ENCODE results near the gene MYCL. TPM values are rescaled to one million over a fixed set of nuclear protein-coding genes. Genes with fewer than 3 reads are reported as not detected.
"Not testable (repeated sequence)": the region's sequence is repeated elsewhere in the genome, so short reads cannot be mapped to it uniquely, and the experiment has no call there.

The MYCL gene
- total and polyA plus RNA-seq, 2 of the 8 experiments (the other 6 are each of a cell fraction or from before 2014, with no cell fraction given), result 20.3 to 28.8 TPM

- H3K36me3 ChIP-seq (ENCODE audit: control insufficient read depth in 2 of 4, insufficient read depth in 4 of 4, low read length in 3 of 4); H3K23me2 ChIP-seq (ENCODE audit: low read depth, low read length); H3K4me2 ChIP-seq (ENCODE audit: insufficient read depth in 1 of 2, low read depth in 2 of 2, low read length in 2 of 2); H2BK120ac ChIP-seq (replicated peaks; ENCODE audit: low read depth, low read length); DNase-seq (ENCODE audit: low read depth in 1 of 2, low spot score in 2 of 2); H4K91ac ChIP-seq (replicated peaks; ENCODE audit: insufficient read length, low read length); H2BK20ac ChIP-seq (ENCODE audit: low read length); H3K4ac ChIP-seq (replicated peaks; ENCODE audit: insufficient read length, low read depth, low read length); FAIRE-seq; H2AK5ac ChIP-seq (ENCODE audit: low read depth, low read length); H3K18ac ChIP-seq (ENCODE audit: extremely low read depth, low read length); H3K56ac ChIP-seq (replicated peaks; ENCODE audit: insufficient read length, low read depth, low read length); H3K4me1 ChIP-seq (replicated peaks in 1 of 4; ENCODE audit: control insufficient read depth in 3 of 4, insufficient read depth in 4 of 4, low read length in 3 of 4); H3K27me3 ChIP-seq (replicated peaks in 1 of 4; ENCODE audit: control insufficient read depth in 3 of 4, extremely low read depth in 1 of 4, insufficient read depth in 3 of 4, low read length in 3 of 4); H3K14ac ChIP-seq (ENCODE audit: insufficient read length); H4K8ac ChIP-seq (ENCODE audit: extremely low read depth, insufficient read depth, low read length); H3K4me3 ChIP-seq (ENCODE audit: extremely low read depth in 1 of 4, insufficient read depth in 2 of 4, low read depth in 3 of 4, low read length in 4 of 4); H2BK15ac ChIP-seq (ENCODE audit: low read length); H4K20me1 ChIP-seq (replicated peaks in 1 of 2; ENCODE audit: control insufficient read depth in 1 of 2, insufficient read depth in 2 of 2, low read length in 2 of 2); H2AFZ ChIP-seq (ENCODE audit: low read length); H2BK5ac ChIP-seq (ENCODE audit: low read depth, low read length); H3K23ac ChIP-seq (ENCODE audit: insufficient read length); H3K79me1 ChIP-seq (ENCODE audit: low read depth, low read length); H3K9ac ChIP-seq (replicated peaks in 1 of 4; ENCODE audit: extremely low read depth in 1 of 4, low read depth in 3 of 4, low read length in 3 of 4); H3K27ac ChIP-seq (ENCODE audit: low read depth, low read length); H2BK12ac ChIP-seq (ENCODE audit: low read depth, low read length); H4K5ac ChIP-seq (ENCODE audit: insufficient read length, low read depth, low read length): not testable (repeated sequence)
- ChIA-PET CTCF (ENCODE audit: partially characterized antibody) (interaction anchor here (0.9 to 1.7 kb wide), 2 partner anchors 13 to 31 kb away, joined by 4 to 5 read pairs; no protein-coding TSS in a partner anchor), POLR2A (ENCODE audit: partially characterized antibody) (interaction anchor here (1.1 kb wide), 1 partner anchor 23 kb away, joined by 3 read pairs; no protein-coding TSS in a partner anchor)
- WGBS, 2 experiments (ENCODE audit: extremely low coverage in 1 of 2, insufficient coverage in 1 of 2, insufficient read length in 1 of 2, insufficient replicate concordance in 2 of 2, low coverage in 1 of 2, low lambda C conversion rate in 2 of 2, missing lambda C conversion rate in 1 of 2), result 94% methylated on average over 12 of the region's 12 CpGs; no CpG with 5 or more reads in 1 of the 2 experiments
- Histone ChIP-seq H3K79me2 (ENCODE audit: control insufficient read depth in 1 of 2, insufficient read depth in 2 of 2, low read length in 2 of 2) (peaks cover 12 to 67% of the 10 kb centered on the region in 2 experiments), H3K9me3 (ENCODE audit: insufficient read depth in 2 of 2, low read depth in 1 of 2, low read length in 1 of 2) (peaks cover 0 to 15% of the 10 kb centered on the region in 2 experiments; a peak in 1 of 4 replicates)
These were observed 30.7 kb downstream of the MYCL start for GRCh38 chr1:39871043-39871442.

DNA sequence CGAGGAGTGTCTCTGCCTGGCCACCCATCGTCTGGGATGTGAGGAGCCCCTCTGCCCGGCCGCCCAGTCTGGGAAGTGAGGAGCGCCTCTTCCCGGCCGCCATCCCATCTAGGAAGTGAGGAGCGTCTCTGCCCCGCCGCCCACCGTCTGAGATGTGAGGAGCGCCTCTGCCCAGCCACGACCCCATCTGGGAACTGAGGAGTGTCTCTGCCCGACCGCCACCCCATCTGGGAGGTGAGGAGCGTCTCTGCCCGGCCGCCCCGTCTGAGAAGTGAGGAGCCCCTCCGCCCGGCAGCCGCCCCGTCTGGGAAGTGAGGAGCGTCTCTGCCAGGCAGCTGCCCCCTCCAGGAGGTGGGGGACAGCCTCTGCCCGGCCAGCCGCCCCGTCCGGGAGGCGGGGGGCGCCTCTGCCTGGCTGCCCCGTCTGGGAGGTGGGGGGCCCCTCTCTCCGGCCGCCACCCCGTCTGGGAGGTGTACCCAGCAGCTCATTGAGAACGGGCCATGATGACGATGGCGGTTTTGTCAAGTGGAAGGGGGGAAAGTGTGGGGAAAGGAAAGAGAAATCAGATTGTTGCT, 32.1 kb downstream of the MYCL start:
- H3K4me1 ChIP-seq (replicated peaks in 1 of 4; ENCODE audit: control insufficient read depth in 3 of 4, insufficient read depth in 4 of 4, low read length in 3 of 4); H3K9ac ChIP-seq (replicated peaks in 1 of 4; ENCODE audit: extremely low read depth in 1 of 4, low read depth in 3 of 4, low read length in 3 of 4); H2BK20ac ChIP-seq (ENCODE audit: low read length); H2AFZ ChIP-seq (ENCODE audit: low read length); H2AK5ac ChIP-seq (ENCODE audit: low read depth, low read length); H3K4me3 ChIP-seq (ENCODE audit: extremely low read depth in 1 of 4, insufficient read depth in 2 of 4, low read depth in 3 of 4, low read length in 4 of 4); H3K14ac ChIP-seq (ENCODE audit: insufficient read length); H3K36me3 ChIP-seq (ENCODE audit: control insufficient read depth in 2 of 4, insufficient read depth in 4 of 4, low read length in 3 of 4); H3K23me2 ChIP-seq (ENCODE audit: low read depth, low read length); H4K91ac ChIP-seq (replicated peaks; ENCODE audit: insufficient read length, low read length); H3K27me3 ChIP-seq (replicated peaks in 1 of 4; ENCODE audit: control insufficient read depth in 3 of 4, extremely low read depth in 1 of 4, insufficient read depth in 3 of 4, low read length in 3 of 4); H3K4ac ChIP-seq (replicated peaks; ENCODE audit: insufficient read length, low read depth, low read length); H2BK15ac ChIP-seq (ENCODE audit: low read length); POLR2A ChIA-PET (ENCODE audit: partially characterized antibody); FAIRE-seq; H4K20me1 ChIP-seq (replicated peaks in 1 of 2; ENCODE audit: control insufficient read depth in 1 of 2, insufficient read depth in 2 of 2, low read length in 2 of 2); H2BK12ac ChIP-seq (ENCODE audit: low read depth, low read length); H2BK5ac ChIP-seq (ENCODE audit: low read depth, low read length); H3K18ac ChIP-seq (ENCODE audit: extremely low read depth, low read length); DNase-seq (ENCODE audit: low read depth in 1 of 2, low spot score in 2 of 2); H3K27ac ChIP-seq (ENCODE audit: low read depth, low read length); H4K5ac ChIP-seq (ENCODE audit: insufficient read length, low read depth, low read length); H3K23ac ChIP-seq (ENCODE audit: insufficient read length); H3K4me2 ChIP-seq (ENCODE audit: insufficient read depth in 1 of 2, low read depth in 2 of 2, low read length in 2 of 2); H3K56ac ChIP-seq (replicated peaks; ENCODE audit: insufficient read length, low read depth, low read length); H4K8ac ChIP-seq (ENCODE audit: extremely low read depth, insufficient read depth, low read length); H2BK120ac ChIP-seq (replicated peaks; ENCODE audit: low read depth, low read length): not testable (repeated sequence)
- WGBS, 2 experiments (ENCODE audit: extremely low coverage in 1 of 2, insufficient coverage in 1 of 2, insufficient read length in 1 of 2, insufficient replicate concordance in 2 of 2, low coverage in 1 of 2, low lambda C conversion rate in 2 of 2, missing lambda C conversion rate in 1 of 2), result 97% methylated on average over 9 of the region's 37 CpGs; no CpG with 5 or more reads in 1 of the 2 experiments
- H3K79me1 ChIP-seq (ENCODE audit: low read depth, low read length), result peaks cover 10% of the 10 kb centered on the region
- H3K9me3 ChIP-seq (ENCODE audit: insufficient read depth in 2 of 2, low read depth in 1 of 2, low read length in 1 of 2), result peaks cover 0 to 15% of the 10 kb centered on the region in 2 experiments; a peak in 1 of 4 replicates
- CTCF ChIA-PET (ENCODE audit: partially characterized antibody), result interaction anchor here (1.7 to 1.8 kb wide), 2 partner anchors 12 to 50 kb away, joined by 4 read pairs; no protein-coding TSS in a partner anchor
- H3K79me2 ChIP-seq (ENCODE audit: control insufficient read depth in 1 of 2, insufficient read depth in 2 of 2, low read length in 2 of 2), result peaks cover 8 to 69% of the 10 kb centered on the region in 2 experiments; a peak in 3 of 4 replicates

All from H1 (cell line).